H1 (cell line): ENCODE results near the gene SLC7A11. TPM values are rescaled to one million over a fixed set of nuclear protein-coding genes. Genes with fewer than 3 reads are reported as not detected.

Experiments used
- GABPA ChIP-seq: IDR thresholded peaks from 2 replicates; pipeline ENCODE4 v1.6.1; 2011; ENCODE audit warnings: mild to moderate bottlenecking, low read length, moderate library complexity, borderline replicate concordance; ENCODE audit not compliant: insufficient read depth
- JUN ChIP-seq: IDR thresholded peaks from 2 replicates; pipeline ENCODE4 v1.6.1; 2011; ENCODE audit warnings: low read depth, mild to moderate bottlenecking, improper control_type of control experiment, low read length
- RAD21 ChIP-seq, 2 experiments: IDR thresholded peaks in 1 of 2; conservative IDR thresholded peaks in 1 of 2; 2 replicates each; pipeline ENCODE4 v1.6.1; 2011; ENCODE audit warnings: low read depth in 2 of 2, low read length in 2 of 2, improper control_type of control experiment in 1 of 2, inconsistent platforms in 1 of 2, mild to moderate bottlenecking in 1 of 2, moderate library complexity in 1 of 2
- SIRT6 ChIP-seq: IDR thresholded peaks from one replicate; pipeline ENCODE4 v1.7.1; 2012; ENCODE audit warnings: low read length, inconsistent platforms
- SP1 ChIP-seq: IDR thresholded peaks from 2 replicates; pipeline ENCODE4 v1.6.1; 2011; ENCODE audit warnings: low read depth, low read length
- TBP ChIP-seq: IDR thresholded peaks from 2 replicates; pipeline ENCODE4 v1.6.1; 2011; ENCODE audit warnings: low read depth, low read length, improper control_type of control experiment
- polyA plus RNA-seq, 7 experiments: library from polyadenylated mRNA; depleted of rRNA in 3 of 7; stranded (reverse) in 5 of 7; unstranded in 2 of 7; fragments of >200 nt in 5 of 7; fragments of 200-250 nt in 2 of 7; gene quantifications; 1 replicate in 5 of 7; 2 replicates in 1 of 7; 4 replicates in 1 of 7; pipeline versions ENCODE4 v1.2.1 to v1.2.3, GENCODE V29; 2011 to 2013; ENCODE audit warnings: missing spikeins in 2 of 7, mixed read lengths in 2 of 7
- total RNA-seq: library from RNA; stranded (reverse); fragmentation: NEBNext Ultra II Directional; extraction: Animal tissue kit (Norgen Biotek cat#: 25700); gene quantifications from 2 replicates; pipeline ENCODE4 v1.2.1, GENCODE V29; 2021

Gene SLC7A11
- total and polyA plus RNA-seq, 2 of the 8 experiments (the other 6 are each of a cell fraction or from before 2014, with no cell fraction given) = 6.6 to 17.0 TPM

- no peak for TF ChIP-seq RAD21 (IDR thresholded peaks at IDR 0.05 in 1 of 2, conservative IDR thresholded peaks at IDR 0.05 in 1 of 2; ENCODE audit: low read depth in 2 of 2, low read length in 2 of 2)
- no peak for TF ChIP-seq JUN
- no peak for TF ChIP-seq SP1
- TF ChIP-seq GABPA = no peak
- no peak for TF ChIP-seq SIRT6
- no peak for TF ChIP-seq TBP
Observed at GRCh38 chr4:138275963-138276621, 33.9 kb upstream of the SLC7A11 start (continued).
